ENCODE results near the gene DUOX1. TPM values are rescaled to one million over a fixed set of nuclear protein-coding genes. Genes with fewer than 3 reads are reported as not detected.

DUOX1 gene
- total and polyA plus RNA-seq, 2 donors (not counting 3 experiments of a cell fraction or from before 2014, with no cell fraction given), result not detected

- no peak overlapping the region for H2AFZ ChIP-seq (ENCODE audit: low read depth, low read length)
- no peak for DNase-seq (ENCODE audit: low read depth, low spot score)
- intact Hi-C loops (cut with micrococcal nuclease) (no loop called here), dilution Hi-C loops (cut with MboI; ENCODE audit: extremely low pct_ligation_motif_present, low sequenced_read_pairs) (no loop called here)
- POLR2A ChIA-PET, result no interaction called here
- H3K4me1 ChIP-seq (ENCODE audit: control insufficient read depth, extremely low read depth, insufficient read depth, low read length), result no peaks in the 10 kb centered on the region
- no peaks in the 10 kb centered on the region for H4K20me1 ChIP-seq (replicated peaks; ENCODE audit: control insufficient read depth, extremely low read depth, insufficient read depth, low read length)
- no peak overlapping the region for H3K4me2 ChIP-seq (ENCODE audit: insufficient read depth, low read length)
- H3K4me3 ChIP-seq (replicated peaks in 1 of 3; ENCODE audit: insufficient read depth in 1 of 3, low read depth in 1 of 3, low read length in 3 of 3), result no peak overlapping the region
- no peak overlapping the region for H3K27ac ChIP-seq (ENCODE audit: insufficient read depth, low read depth, low read length)
- BruUV-seq (replicated peaks), result no TSS peak
- TF ChIP-seq JUN (IDR thresholded peaks at IDR 0.05; ENCODE audit: borderline replicate concordance, insufficient read depth, insufficient read length, low read depth), result no peak
- no peak for TF ChIP-seq GATA2 (IDR thresholded peaks at IDR 0.05; ENCODE audit: insufficient read depth, insufficient read length, low read depth, low read length)
- no peak for TF ChIP-seq POLR2AphosphoS5 (IDR thresholded peaks at IDR 0.05; ENCODE audit: insufficient read depth, low read depth, low read length)
- no peak for TF ChIP-seq FOS (IDR thresholded peaks at IDR 0.05; ENCODE audit: borderline replicate concordance, insufficient read depth, low read length)
- no peak for TF ChIP-seq MYC (IDR thresholded peaks at IDR 0.05; ENCODE audit: low read depth, low read length)
- no peak for TF ChIP-seq EZH2 (IDR thresholded peaks at IDR 0.05; ENCODE audit: borderline replicate concordance, low read depth, low read length, severe bottlenecking)
- TF ChIP-seq CTCF (IDR thresholded peaks at IDR 0.05; ENCODE audit: extremely low read depth in 1 of 2, insufficient read depth in 1 of 2, low read depth in 1 of 2, low read length in 2 of 2), result no peak
- TF ChIP-seq MAX (IDR thresholded peaks at IDR 0.05; ENCODE audit: insufficient read depth, insufficient read length), result no peak
- no peak for TF ChIP-seq POLR2A (IDR thresholded peaks at IDR 0.05; ENCODE audit: low read depth, low read length)
- H3K9me3 ChIP-seq (replicated peaks; ENCODE audit: control insufficient read depth, insufficient read depth, low read length), result no peaks in the 10 kb centered on the region
- FAIRE-seq, result no peak
- H3K36me3 ChIP-seq (ENCODE audit: control insufficient read depth in 2 of 2, extremely low read depth in 1 of 2, insufficient read depth in 2 of 2, low read length in 2 of 2), result no peaks in the 10 kb centered on the region
- CTCF ChIA-PET, result interaction anchor here (3.6 kb wide), 1 partner anchor 25 kb away, joined by 9 read pairs; no protein-coding TSS in a partner anchor
- H3K9me1 ChIP-seq (replicated peaks; ENCODE audit: control insufficient read depth, extremely low read depth, insufficient read depth, low read length), result no peaks in the 10 kb centered on the region
- H3K27me3 ChIP-seq (ENCODE audit: control insufficient read depth in 2 of 2, insufficient read depth in 2 of 2, low read length in 2 of 2), result no peaks in the 10 kb centered on the region
- no peaks in the 10 kb centered on the region for H3K79me2 ChIP-seq (ENCODE audit: control insufficient read depth, insufficient read depth, low read length)
- H3K9ac ChIP-seq (replicated peaks; ENCODE audit: extremely low read depth, insufficient read depth, low read length), result no peak overlapping the region
These were observed 13.3 kb downstream of the DUOX1 start for GRCh38 chr15:45143056-45143455.
